ENCODE data around the gene TNFAIP8. TPM values are rescaled to one million over a fixed set of nuclear protein-coding genes. Genes with fewer than 3 reads are reported as not detected.
A peak's percentile ranks its signal among the peaks of the same experiment; 100 is the strongest.

The TNFAIP8 gene
- total and polyA plus RNA-seq, 10 of the 15 experiments (the other 5 are each of a cell fraction or from before 2014, with no cell fraction given) = 124 to 324 (median 177) TPM

- TF ChIP-seq BCL3 (IDR thresholded peaks at IDR 0.05; ENCODE audit: borderline replicate concordance, insufficient read depth, low read depth, low read length, poor library complexity, severe bottlenecking) (no peak), JUNB (IDR thresholded peaks at IDR 0.05) (no peak), SUPT20H (IDR thresholded peaks at IDR 0.05; ENCODE audit: borderline replicate concordance, control insufficient read depth, low read depth, low read length) (no peak), HDAC6 (IDR thresholded peaks at IDR 0.05; ENCODE audit: unreplicated experiment) (no peak), E2F4 (IDR thresholded peaks at IDR 0.05; ENCODE audit: low read depth, low read length) (no peak), FOS (IDR thresholded peaks at IDR 0.05; ENCODE audit: borderline replicate concordance, extremely low read depth, insufficient read length) (no peak), MEF2B (IDR thresholded peaks at IDR 0.05; ENCODE audit: partially characterized antibody, poor library complexity, severe bottlenecking) (peak; percentile 43), YBX1 (IDR thresholded peaks at IDR 0.05) (no peak), ATF7 (IDR thresholded peaks at IDR 0.05; ENCODE audit: low read depth) (peak; percentile 56), IRF3 (IDR thresholded peaks at IDR 0.05) (no peak), RUNX3 (IDR thresholded peaks at IDR 0.05; ENCODE audit: low read length) (peak; percentile 31; the same call in 1 of the 2 replicates), ZSCAN29 (IDR thresholded peaks at IDR 0.05) (no peak), HDAC2 (IDR thresholded peaks at IDR 0.05) (no peak), CBX5 (IDR thresholded peaks at IDR 0.05; ENCODE audit: low read depth) (no peak), TBL1XR1 (IDR thresholded peaks at IDR 0.05; ENCODE audit: low read depth, low read length) (no peak), ZNF592 (IDR thresholded peaks at IDR 0.05) (no peak), BRCA1 (IDR thresholded peaks at IDR 0.05; ENCODE audit: low read depth, low read length) (no peak), ZNF687 (IDR thresholded peaks at IDR 0.05) (no peak), CHD4 (IDR thresholded peaks at IDR 0.05) (no peak), SMAD5 (IDR thresholded peaks at IDR 0.05; ENCODE audit: low read depth) (no peak), MTA2 (IDR thresholded peaks at IDR 0.05; ENCODE audit: low read depth) (no peak)
Measured at GRCh38 chr5:119332978-119333401, 22.8 kb upstream of the TNFAIP8 start (continued).

All from GM12878 (cell line).